Measurements from ENCODE around the gene TAMALIN.

The TAMALIN gene

DNA sequence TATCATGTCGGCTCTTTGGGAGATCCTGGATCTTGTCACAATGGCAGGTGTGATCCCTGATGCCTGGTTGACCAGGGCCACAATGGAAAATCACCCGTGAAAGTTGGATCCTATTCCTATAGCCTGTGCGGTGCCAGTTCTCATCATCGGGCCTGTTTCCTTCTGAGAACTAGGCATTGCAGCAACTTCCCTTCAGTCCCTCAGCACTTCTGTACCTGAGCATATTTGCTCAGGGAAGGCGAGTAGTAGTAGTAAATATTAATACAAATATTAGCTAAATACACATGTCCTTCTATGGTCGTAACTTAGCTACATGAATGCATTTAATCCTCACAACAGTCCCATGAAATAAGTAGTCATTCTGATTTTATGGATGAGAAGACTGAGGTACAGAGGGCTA lies 22.1 kb upstream of the TAMALIN start:
- DNase-seq (ENCODE audit: low spot score) = no peak

DNA sequence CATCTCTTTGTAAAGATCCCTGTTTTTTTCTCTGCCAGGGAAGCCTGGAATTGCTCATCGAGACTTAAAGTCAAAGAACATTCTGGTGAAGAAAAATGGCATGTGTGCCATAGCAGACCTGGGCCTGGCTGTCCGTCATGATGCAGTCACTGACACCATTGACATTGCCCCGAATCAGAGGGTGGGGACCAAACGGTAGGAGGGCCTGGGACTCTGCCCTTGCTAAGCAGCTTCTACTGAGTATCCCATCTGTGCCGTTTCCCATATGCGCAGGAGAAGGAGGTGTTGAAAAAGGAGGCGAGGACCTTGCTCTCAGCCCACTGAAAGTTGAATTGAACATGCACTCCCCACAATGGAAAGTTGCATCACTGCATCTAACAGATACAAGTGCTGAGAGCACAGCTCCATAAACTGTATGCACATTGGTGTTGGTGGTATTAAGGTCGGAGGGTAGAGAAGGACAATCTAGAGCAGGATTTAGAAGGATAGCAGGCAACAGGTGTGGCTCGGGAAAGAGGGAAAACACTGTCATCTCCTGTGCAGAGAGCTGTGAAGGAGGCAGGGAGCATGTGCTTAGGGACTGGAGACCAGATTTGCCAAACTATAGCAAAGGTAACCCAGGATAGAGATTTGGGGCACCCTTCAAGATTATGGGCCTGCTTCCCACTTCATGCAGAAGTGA lies 21.5 kb upstream of the TAMALIN start:
- DNase-seq (ENCODE audit: low spot score) = no peak

GRCh38 chr12:51986834-51987233 lies 19.9 kb upstream of the TAMALIN start:
- no peak for DNase-seq (ENCODE audit: low spot score)

GRCh38 chr12:51992246-51992645 lies 14.5 kb upstream of the TAMALIN start:
- no peak for DNase-seq (ENCODE audit: low spot score)

GRCh38 chr12:51994539-51994820 lies 12.3 kb upstream of the TAMALIN start:
- DNase-seq (ENCODE audit: low spot score) = no peak

DNA sequence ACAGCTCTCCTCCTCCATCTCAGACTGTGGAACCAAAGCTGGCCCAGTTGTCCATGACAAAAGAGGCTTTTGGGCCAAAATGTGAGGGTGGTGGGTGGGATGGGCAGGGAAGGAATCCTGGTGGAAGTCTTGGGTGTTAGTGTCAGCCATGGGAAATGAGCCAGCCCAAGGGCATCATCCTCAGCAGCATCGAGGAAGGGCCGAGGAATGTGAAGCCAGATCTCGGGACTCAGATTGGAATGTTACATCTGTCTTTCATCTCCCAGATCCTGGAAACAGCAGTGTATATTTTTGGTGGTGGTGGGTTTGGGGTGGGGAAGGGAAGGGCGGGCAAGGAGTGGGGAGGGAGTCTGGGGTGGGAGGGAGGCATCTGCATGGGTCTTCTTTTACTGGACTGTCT lies 11.8 kb upstream of the TAMALIN start:
- DNase-seq (ENCODE audit: low spot score) = no peak

GRCh38 chr12:51997136-51997535 lies 9.6 kb upstream of the TAMALIN start:
- no peak for DNase-seq (ENCODE audit: low spot score)

- no peak for DNase-seq (ENCODE audit: low spot score)
These were observed 3.7 kb upstream of the TAMALIN start for GRCh38 chr12:52003016-52003550.

DNA sequence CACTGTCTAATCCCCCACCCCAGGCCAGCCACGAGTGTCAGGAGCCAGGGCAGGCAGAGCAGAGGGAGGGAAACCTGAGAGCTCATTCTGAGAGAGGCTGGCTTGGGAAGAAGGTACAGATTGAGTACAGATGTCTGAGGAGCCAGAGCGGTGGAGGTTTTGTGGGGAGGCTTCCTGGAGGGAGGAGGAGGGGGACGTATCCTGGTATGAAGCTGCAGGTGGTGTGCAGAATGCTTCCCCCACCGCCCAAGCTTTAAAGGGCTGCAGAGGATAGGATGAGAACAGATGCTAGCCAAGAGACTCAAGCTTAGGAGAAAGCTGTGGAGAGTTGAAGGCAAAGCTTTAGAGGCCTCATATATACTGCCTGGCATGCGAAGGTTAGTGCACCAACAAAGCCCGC lies 3.2 kb upstream of the TAMALIN start:
- DNase-seq (ENCODE audit: low spot score) = no peak

GRCh38 chr12:52004042-52004648 lies 2.6 kb upstream of the TAMALIN start:
- peak; percentile 68 for DNase-seq (ENCODE audit: low spot score)

DNA sequence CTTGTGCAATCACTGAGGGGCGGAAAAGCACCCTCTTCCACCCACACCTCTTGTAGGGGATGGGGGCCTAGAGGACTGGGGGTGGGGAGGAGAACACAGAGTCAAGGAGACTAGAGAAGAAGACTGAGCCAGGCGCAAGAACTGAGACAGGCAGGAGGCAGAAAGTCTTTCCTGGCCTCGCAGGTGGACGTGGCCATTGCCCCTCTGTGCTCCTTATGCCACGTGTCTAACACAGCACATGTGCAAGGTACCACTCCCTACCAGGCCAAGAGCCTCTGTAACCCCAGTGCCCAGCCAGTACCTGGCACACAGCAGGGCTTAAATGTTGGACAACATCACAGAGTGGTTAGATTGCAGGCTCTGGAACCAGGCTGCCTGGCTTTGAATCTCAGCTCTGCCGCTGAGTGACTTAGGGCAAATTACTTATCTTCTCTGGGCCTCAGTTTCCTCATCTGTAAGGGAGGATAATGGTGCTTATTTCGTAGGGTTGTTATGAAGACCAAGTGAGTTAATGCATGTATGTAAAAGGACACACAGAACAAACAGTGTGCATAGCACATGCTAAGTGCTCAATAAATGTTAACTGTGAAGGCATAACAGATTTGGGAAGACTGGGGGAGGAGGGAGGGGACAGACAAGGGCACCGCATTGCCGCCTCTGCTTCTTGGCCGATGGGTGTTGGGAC lies 1.4 kb upstream of the TAMALIN start:
- DNase-seq (ENCODE audit: low spot score) = no peak

DNA sequence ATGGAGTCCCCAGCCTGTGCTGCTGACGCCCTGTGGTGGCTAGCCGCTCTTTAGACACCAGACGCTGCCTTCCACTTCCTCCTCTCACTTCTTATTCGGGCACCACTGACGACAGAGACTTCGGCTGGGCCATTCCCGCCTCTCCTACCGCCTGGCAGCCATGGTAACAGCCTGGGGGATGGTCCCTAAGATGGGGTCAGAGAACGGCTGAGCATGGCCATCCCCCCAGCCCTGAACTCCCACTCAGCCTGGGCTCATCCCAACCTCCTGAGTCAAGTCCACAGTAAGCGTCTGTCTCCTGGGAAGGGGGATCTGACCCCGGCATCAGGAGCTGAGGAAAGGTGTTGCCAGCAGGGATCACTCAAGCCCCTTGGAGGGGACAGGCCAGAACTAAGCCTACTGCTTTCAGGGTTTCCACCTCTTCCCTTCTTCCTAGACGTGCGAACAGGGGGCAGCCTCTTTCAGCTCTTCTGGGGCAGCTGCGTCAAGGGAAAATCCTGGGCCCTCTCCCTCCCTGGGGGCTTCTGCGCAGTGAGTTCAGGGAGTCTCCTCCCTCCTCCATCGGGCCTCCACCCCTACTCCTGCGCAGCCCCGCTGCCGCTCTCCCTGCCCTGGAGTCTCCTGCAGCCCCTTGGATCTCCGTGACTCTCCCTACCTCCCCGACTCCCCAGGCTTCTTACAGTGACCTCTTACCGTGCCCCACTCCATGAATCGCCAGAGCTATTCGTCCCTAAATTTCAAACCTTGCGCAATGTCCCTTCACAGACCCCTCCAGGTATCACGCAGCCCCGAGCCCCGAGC lies 643 bp upstream of the TAMALIN start:
- peak; percentile 70 for DNase-seq (ENCODE audit: low spot score)

GRCh38 chr12:52007158-52007921 lies 594 bp downstream of the TAMALIN start:
- DNase-seq (ENCODE audit: low spot score) = no peak

- no peak for DNase-seq (ENCODE audit: low spot score)
These were observed 1.3 kb downstream of the TAMALIN start for GRCh38 chr12:52007982-52008510.

DNA sequence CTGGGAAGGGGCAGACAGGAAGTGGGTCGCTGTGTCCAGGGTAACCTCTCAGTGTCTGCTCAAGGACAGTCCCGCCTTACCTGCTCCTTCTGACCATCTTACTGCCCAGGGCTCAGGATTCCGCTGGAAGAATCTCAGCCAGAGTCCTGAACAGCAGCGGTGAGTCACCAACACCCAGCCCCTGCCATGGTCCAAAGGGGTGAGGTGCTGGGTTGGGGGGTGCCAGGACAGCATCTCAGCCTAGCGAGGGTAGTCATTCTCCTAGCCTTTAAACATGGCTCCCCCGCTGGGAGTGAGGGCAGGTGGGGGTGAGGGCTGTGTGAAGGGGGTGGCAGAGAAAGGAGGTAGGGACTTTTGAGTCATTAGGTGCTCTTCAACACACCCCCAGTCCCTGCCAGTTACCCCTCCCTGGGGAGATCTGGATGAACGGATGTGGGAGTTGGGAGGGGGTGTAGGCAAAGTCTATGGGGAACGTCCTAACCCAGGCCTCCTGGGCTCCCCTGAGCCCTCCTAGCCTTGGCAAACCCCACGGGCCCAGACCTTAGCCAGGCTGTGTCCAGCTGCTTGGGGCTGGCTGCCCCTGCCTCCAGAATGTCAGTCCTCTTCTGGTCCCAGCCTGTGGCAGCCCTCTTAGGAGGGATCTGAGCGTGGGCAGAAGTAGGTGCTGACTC lies 2.5 kb downstream of the TAMALIN start:
- DNase-seq (ENCODE audit: low spot score) = no peak

- peak; percentile 93 for DNase-seq (ENCODE audit: low spot score)
These were observed 3.4 kb downstream of the TAMALIN start for GRCh38 chr12:52010152-52010622.

- DNase-seq (ENCODE audit: low spot score) = no peak
These were observed 4.2 kb downstream of the TAMALIN start for GRCh38 chr12:52010692-52011601.

DNA sequence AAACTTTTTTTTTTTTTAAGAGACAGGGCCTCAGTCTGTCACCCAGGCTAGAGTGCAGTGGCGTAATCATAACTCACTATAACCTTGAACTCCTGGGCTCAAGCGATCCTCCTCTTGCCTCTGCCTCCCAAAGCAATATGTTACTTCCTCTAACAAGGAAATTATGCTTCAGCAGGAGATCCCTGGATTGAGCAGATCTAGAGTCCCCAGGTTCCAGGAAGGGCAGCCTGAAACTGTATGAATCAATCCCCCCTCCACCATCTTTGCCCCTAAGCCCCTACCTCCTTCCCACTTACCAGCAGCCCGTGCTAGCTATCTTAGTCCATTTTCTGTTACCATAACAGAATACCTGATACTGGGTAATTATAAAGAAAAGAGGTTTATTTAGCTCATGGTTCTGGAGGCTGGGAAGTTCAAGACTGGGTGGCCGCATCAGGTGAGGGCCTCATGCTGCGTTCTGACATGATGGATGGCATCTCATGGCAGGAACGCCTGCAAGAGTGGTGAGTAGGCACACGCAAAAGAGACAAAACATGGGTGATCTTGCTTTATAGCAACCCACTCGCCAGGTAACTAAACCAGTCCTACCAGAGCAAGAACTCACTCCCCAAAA lies 5.0 kb downstream of the TAMALIN start:
- no peak for DNase-seq (ENCODE audit: low spot score)
